PC-3 (cell line): Measurements from ENCODE around the gene NFYC. TPM values are rescaled to one million over a fixed set of nuclear protein-coding genes. Genes with fewer than 3 reads are reported as not detected.

ENCODE experiments used
- ATAC-seq: fragments of 200-7000 bp; cut with Tn5 transposase; 2 replicates; pipeline ENCODE4 v1.9.1; 2020; ENCODE audit warnings: mild to moderate bottlenecking, moderate library complexity
- BruUV-seq: library from RNA; stranded (reverse); fragments of 400-500 nt; replicated peaks from 2 replicates; lab custom pipeline; 2021; lab: Mats Ljungman, UMichigan
- CTCF ChIA-PET: fragments of 300-600 bp; sonication (Branson Sonifier 250); formaldehyde crosslinking; loops from one replicate; lab custom pipeline; 2022; ENCODE audit warnings: antibody characterized with exemption; lab: Charles Lee
- POLR2A ChIA-PET: fragments of 300-600 bp; sonication (Branson Sonifier 250); formaldehyde crosslinking; loops from one replicate; lab custom pipeline; 2022; ENCODE audit warnings: antibody characterized with exemption; ENCODE audit not compliant: unreplicated experiment; lab: Charles Lee
- DNase-seq: peaks from one replicate; pipeline ENCODE4 v3.0.0-alpha.2; 2015
- H2AFZ ChIP-seq: fragments of 300-600 bp; sonication (generic); 2 replicates; pipeline ENCODE4 v1.6.0; 2016; ENCODE audit warnings: antibody characterized with exemption, low read length
- H3F3A ChIP-seq: fragments of 300-600 bp; sonication (generic); one replicate; pipeline ENCODE4 v1.6.0; 2017; ENCODE audit warnings: antibody characterized with exemption, low read length, control low read depth, mild to moderate bottlenecking; ENCODE audit not compliant: unreplicated experiment
- H3K27ac ChIP-seq: fragments of 300-600 bp; sonication (generic); 2 replicates; pipeline ENCODE4 v1.5.1; 2016; ENCODE audit warnings: mild to moderate bottlenecking, low read length
- H3K27me3 ChIP-seq: fragments of 300-600 bp; sonication (generic); 2 replicates; pipeline ENCODE4 v1.6.1; 2016; ENCODE audit warnings: low read length, mixed read lengths
- H3K36me3 ChIP-seq: fragments of 300-600 bp; sonication (generic); 2 replicates; pipeline ENCODE4 v1.6.1; 2016; ENCODE audit warnings: low read depth, mixed run types, low read length, mixed read lengths
- H3K4me1 ChIP-seq: fragments of 300-600 bp; sonication (generic); 2 replicates; pipeline ENCODE4 v1.5.1; 2016; ENCODE audit warnings: low read length; ENCODE audit not compliant: insufficient read depth
- H3K4me2 ChIP-seq: fragments of 300-600 bp; sonication (generic); 2 replicates; pipeline ENCODE4 v1.6.0; 2016; ENCODE audit warnings: low read length
- H3K4me3 ChIP-seq: fragments of 300-600 bp; sonication (generic); 2 replicates; pipeline ENCODE4 v1.5.1; 2016; ENCODE audit warnings: mild to moderate bottlenecking, low read length, mixed read lengths
- H3K79me2 ChIP-seq: fragments of 300-600 bp; sonication (generic); 2 replicates; pipeline ENCODE4 v1.6.1; 2017; ENCODE audit warnings: low read length, mixed read lengths
- H3K9ac ChIP-seq: fragments of 300-600 bp; sonication (generic); 2 replicates; pipeline ENCODE4 v1.6.0; 2016; ENCODE audit warnings: mild to moderate bottlenecking, low read length
- H3K9me2 ChIP-seq: fragments of 300-600 bp; sonication (generic); replicated peaks from 2 replicates; pipeline ENCODE4 v1.6.1; 2016; ENCODE audit warnings: mixed run types, low read length, mixed read lengths
- H3K9me3 ChIP-seq: fragments of 300-600 bp; sonication (generic); 2 replicates; pipeline ENCODE4 v1.6.1; 2016; ENCODE audit warnings: low read length, mixed read lengths
- H4K20me1 ChIP-seq: fragments of 300-600 bp; sonication (generic); 2 replicates; pipeline ENCODE4 v1.6.1; 2016; ENCODE audit warnings: low read length, mixed read lengths
- EZH2 ChIP-seq: fragments of 300-600 bp; sonication (generic); IDR thresholded peaks from one replicate; pipeline ENCODE4 v1.6.1; 2017; ENCODE audit warnings: antibody characterized with exemption, mild to moderate bottlenecking, low read length; ENCODE audit not compliant: unreplicated experiment
- EZH2phosphoT487 ChIP-seq: fragments of 300-600 bp; sonication (generic); IDR thresholded peaks from 2 replicates; pipeline ENCODE4 v1.6.1; 2018; ENCODE audit warnings: mild to moderate bottlenecking, antibody characterized with exemption, low read length, borderline replicate concordance
- intact Hi-C: fragments of 100-400 bp; cut with micrococcal nuclease; formaldehyde crosslinking; loops from 2 replicates; pipeline ENCODE4 v1.9.0; 2023
- microRNA-seq: library from miRNA; unstranded; fragments of <30 nt; microRNA quantifications from one replicate; pipeline ENCODE4 v1.1.0, GENCODE V29; 2020; ENCODE audit not compliant: unreplicated experiment
- total RNA-seq: library from RNA; depleted of rRNA; stranded (reverse); fragments of >200 nt; gene quantifications from 2 replicates; pipeline ENCODE4 v1.2.3, GENCODE V29; 2014; rRNA removed
- TF ChIP-seq, protein P1 (sequence below): fragments of 300-600 bp; sonication (generic); conservative IDR thresholded peaks from 2 replicates; pipeline ENCODE4 v1.5.1; 2017; ENCODE audit warnings: antibody characterized with exemption, low read depth, mild to moderate bottlenecking, low read length

The NFYC gene
- total RNA-seq, 1 experiment from 2014 or later = 52.6 TPM

DNA sequence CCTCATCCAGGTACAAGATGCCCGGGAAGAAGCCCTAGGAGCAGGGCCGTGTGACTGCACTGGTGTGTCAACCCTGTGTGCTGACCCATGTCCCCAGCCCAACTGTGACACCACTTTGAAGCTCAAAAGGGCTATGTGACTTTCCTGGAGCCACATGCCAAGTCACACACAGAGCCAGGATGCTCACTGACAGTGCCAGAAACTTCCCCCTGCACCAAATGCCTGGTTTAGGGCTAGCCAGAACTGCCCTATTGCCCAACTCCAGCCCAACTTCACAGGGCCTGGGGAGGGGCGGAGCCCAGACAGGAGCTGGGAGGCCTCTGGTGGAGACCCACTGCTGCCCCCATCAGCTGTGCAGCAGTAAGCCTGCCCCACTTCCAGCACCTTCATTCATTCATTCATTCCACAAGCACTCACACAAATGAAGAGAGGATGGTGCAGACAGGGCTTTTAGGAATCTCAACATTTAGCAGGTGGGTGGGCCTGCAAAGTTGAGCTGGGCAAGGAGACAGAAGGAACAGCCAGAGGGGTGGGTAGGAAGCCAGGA is 128.8 kb downstream of the NFYC start:
- no peak overlapping the region for H3K4me3 ChIP-seq
- no peaks in the 10 kb centered on the region for H3K27me3 ChIP-seq
- ChIA-PET POLR2A (no interaction called here), CTCF (no interaction called here)
- H3K27ac ChIP-seq = no peak overlapping the region
- no peak overlapping the region for H3K4me2 ChIP-seq
- no peak for DNase-seq
- no peaks in the 10 kb centered on the region for H3K9me2 ChIP-seq
- intact Hi-C loops = no loop called here
- BruUV-seq = no TSS peak
- H4K20me1 ChIP-seq = no peaks in the 10 kb centered on the region
- no peaks in the 10 kb centered on the region for H3K9me3 ChIP-seq
- no peaks in the 10 kb centered on the region for H3K4me1 ChIP-seq
- TF ChIP-seq EZH2 = no peak
- TF ChIP-seq, protein P1, sequence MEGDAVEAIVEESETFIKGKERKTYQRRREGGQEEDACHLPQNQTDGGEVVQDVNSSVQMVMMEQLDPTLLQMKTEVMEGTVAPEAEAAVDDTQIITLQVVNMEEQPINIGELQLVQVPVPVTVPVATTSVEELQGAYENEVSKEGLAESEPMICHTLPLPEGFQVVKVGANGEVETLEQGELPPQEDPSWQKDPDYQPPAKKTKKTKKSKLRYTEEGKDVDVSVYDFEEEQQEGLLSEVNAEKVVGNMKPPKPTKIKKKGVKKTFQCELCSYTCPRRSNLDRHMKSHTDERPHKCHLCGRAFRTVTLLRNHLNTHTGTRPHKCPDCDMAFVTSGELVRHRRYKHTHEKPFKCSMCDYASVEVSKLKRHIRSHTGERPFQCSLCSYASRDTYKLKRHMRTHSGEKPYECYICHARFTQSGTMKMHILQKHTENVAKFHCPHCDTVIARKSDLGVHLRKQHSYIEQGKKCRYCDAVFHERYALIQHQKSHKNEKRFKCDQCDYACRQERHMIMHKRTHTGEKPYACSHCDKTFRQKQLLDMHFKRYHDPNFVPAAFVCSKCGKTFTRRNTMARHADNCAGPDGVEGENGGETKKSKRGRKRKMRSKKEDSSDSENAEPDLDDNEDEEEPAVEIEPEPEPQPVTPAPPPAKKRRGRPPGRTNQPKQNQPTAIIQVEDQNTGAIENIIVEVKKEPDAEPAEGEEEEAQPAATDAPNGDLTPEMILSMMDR = no peak; the same call in 1 of the 2 replicates
- no peak for TF ChIP-seq EZH2phosphoT487
- H3F3A ChIP-seq = no peaks in the 10 kb centered on the region
- no peak overlapping the region for H2AFZ ChIP-seq
- 0 out of 2 replicates have a peak, but pooled peaks have one; percentile 20 for ATAC-seq
- H3K9ac ChIP-seq = no peak overlapping the region
- H3K36me3 ChIP-seq = no peaks in the 10 kb centered on the region
- H3K79me2 ChIP-seq = no peaks in the 10 kb centered on the region

Small RNA genes within 50 kb of the gene (microRNA-seq; reads per million reads assigned to microRNA genes)
- gene MIR30C1 = 36.3 reads per million, percentile 54 among the genes with 10 or more reads in this experiment
- 2,969 reads per million, percentile 90 among the genes with 10 or more reads in this experiment for gene MIR30E

Other genes with a start within 250 kb of the NFYC start
- 2.5 and 3.0 TPM in 2 replicates for gene ZFP69B, start 241.2 kb upstream of the NFYC start, total RNA-seq
- 0.15 TPM in 1 of 2 replicates, not detected in the other for gene ZFP69, start 214.4 kb upstream of the NFYC start, total RNA-seq
- 6.3 and 7.4 TPM in 2 replicates for gene EXO5, start 182.9 kb upstream of the NFYC start, total RNA-seq
- gene ZNF684, start 160.1 kb upstream of the NFYC start, total RNA-seq = 2.1 and 6.0 TPM in 2 replicates
- 2.9 and 4.2 TPM in 2 replicates for gene RIMS3, start 26.0 kb upstream of the NFYC start, total RNA-seq
- 1.1 and 2.5 TPM in 2 replicates for gene KCNQ4, start 92.1 kb downstream of the NFYC start, total RNA-seq
- 10.6 and 12.0 TPM in 2 replicates for gene CITED4, start 170.7 kb downstream of the NFYC start, total RNA-seq